ENCODE measurements around the gene CD209. TPM values are rescaled to one million over a fixed set of nuclear protein-coding genes. Genes with fewer than 3 reads are reported as not detected.
"Not testable (repeated sequence)": the region's sequence is repeated elsewhere in the genome, so short reads cannot be mapped to it uniquely, and the experiment has no call there.

CD209 gene
- polyA plus RNA-seq, 1 donor from 2014 or later = not detected

GRCh38 chr19:7793493-7793892, 46.2 kb upstream of the CD209 start:
- Histone ChIP-seq H3F3A (ENCODE audit: insufficient read depth, low read length, poor library complexity, severe bottlenecking) (no peaks in the 10 kb centered on the region), H3K36me3 (ENCODE audit: insufficient read depth, low read length) (no peaks in the 10 kb centered on the region), H3K9me3 (ENCODE audit: low read length) (no peaks in the 10 kb centered on the region), H3K27ac (ENCODE audit: low read length) (no peak overlapping the region), H4K20me1 (ENCODE audit: insufficient read depth) (no peaks in the 10 kb centered on the region), H3K9me2 (ENCODE audit: insufficient read depth, low read length) (no peaks in the 10 kb centered on the region), H3K79me2 (replicated peaks; ENCODE audit: insufficient read depth, low read length) (no peaks in the 10 kb centered on the region), H2AFZ (ENCODE audit: low read depth, low read length) (no peak overlapping the region), H3K9ac (ENCODE audit: low read length) (no peak overlapping the region), H3K4me3 (ENCODE audit: low read length) (no peak overlapping the region), H3K4me2 (ENCODE audit: low read length) (no peak overlapping the region), H3K27me3 (ENCODE audit: insufficient read depth, low read depth, low read length) (peaks cover 24% of the 10 kb centered on the region)
- TF ChIP-seq SMC3 (conservative IDR thresholded peaks at IDR 0.05; ENCODE audit: poor library complexity) (no peak), CTCF (IDR thresholded peaks at IDR 0.05; ENCODE audit: poor library complexity, severe bottlenecking) (no peak), REST (IDR thresholded peaks at IDR 0.05; ENCODE audit: borderline replicate concordance) (no peak), EZH2 (IDR thresholded peaks at IDR 0.05; ENCODE audit: borderline replicate concordance, insufficient read depth, low read length, poor library complexity, severe bottlenecking) (no peak), TAF1 (IDR thresholded peaks at IDR 0.05; ENCODE audit: low read depth) (no peak), RAD21 (conservative IDR thresholded peaks at IDR 0.05) (no peak), POLR2AphosphoS5 (IDR thresholded peaks at IDR 0.05) (no peak), MXI1 (conservative IDR thresholded peaks at IDR 0.05; ENCODE audit: poor library complexity, severe bottlenecking) (no peak), EP300 (conservative IDR thresholded peaks at IDR 0.05; ENCODE audit: poor library complexity, severe bottlenecking) (no peak)

- H3K4me2 ChIP-seq (ENCODE audit: low read length); H2AFZ ChIP-seq (ENCODE audit: low read depth, low read length); H3K27ac ChIP-seq (ENCODE audit: low read length); H3K36me3 ChIP-seq (ENCODE audit: insufficient read depth, low read length); H3K9me3 ChIP-seq (ENCODE audit: low read length); H4K20me1 ChIP-seq (ENCODE audit: insufficient read depth); H3K79me2 ChIP-seq (replicated peaks; ENCODE audit: insufficient read depth, low read length); H3K9me2 ChIP-seq (ENCODE audit: insufficient read depth, low read length); H3K9ac ChIP-seq (ENCODE audit: low read length); H3F3A ChIP-seq (ENCODE audit: insufficient read depth, low read length, poor library complexity, severe bottlenecking); H3K4me3 ChIP-seq (ENCODE audit: low read length): not testable (repeated sequence)
- peaks cover 32% of the 10 kb centered on the region for H3K27me3 ChIP-seq (ENCODE audit: insufficient read depth, low read depth, low read length)
Observed at GRCh38 chr19:7792701-7793100, 45.4 kb upstream of the CD209 start.

- TF ChIP-seq POLR2AphosphoS5 (IDR thresholded peaks at IDR 0.05) (no peak), SMC3 (conservative IDR thresholded peaks at IDR 0.05; ENCODE audit: poor library complexity) (no peak), RAD21 (conservative IDR thresholded peaks at IDR 0.05) (no peak), CTCF (IDR thresholded peaks at IDR 0.05; ENCODE audit: poor library complexity, severe bottlenecking) (no peak), MXI1 (conservative IDR thresholded peaks at IDR 0.05; ENCODE audit: poor library complexity, severe bottlenecking) (no peak), EP300 (conservative IDR thresholded peaks at IDR 0.05; ENCODE audit: poor library complexity, severe bottlenecking) (no peak), REST (IDR thresholded peaks at IDR 0.05; ENCODE audit: borderline replicate concordance) (no peak), EZH2 (IDR thresholded peaks at IDR 0.05; ENCODE audit: borderline replicate concordance, insufficient read depth, low read length, poor library complexity, severe bottlenecking) (no peak), TAF1 (IDR thresholded peaks at IDR 0.05; ENCODE audit: low read depth) (no peak)
- no peak overlapping the region for H3K27ac ChIP-seq (ENCODE audit: low read length)
- no peaks in the 10 kb centered on the region for H3K9me2 ChIP-seq (ENCODE audit: insufficient read depth, low read length)
- H3K79me2 ChIP-seq (replicated peaks; ENCODE audit: insufficient read depth, low read length) = no peaks in the 10 kb centered on the region
- no peak overlapping the region for H3K9ac ChIP-seq (ENCODE audit: low read length)
- no peak overlapping the region for H3K4me2 ChIP-seq (ENCODE audit: low read length)
- H4K20me1 ChIP-seq (ENCODE audit: insufficient read depth) = no peaks in the 10 kb centered on the region
- no peaks in the 10 kb centered on the region for H3F3A ChIP-seq (ENCODE audit: insufficient read depth, low read length, poor library complexity, severe bottlenecking)
- H3K36me3 ChIP-seq (ENCODE audit: insufficient read depth, low read length) = no peaks in the 10 kb centered on the region
- H3K9me3 ChIP-seq (ENCODE audit: low read length) = no peaks in the 10 kb centered on the region
- no peak overlapping the region for H2AFZ ChIP-seq (ENCODE audit: low read depth, low read length)
- peaks cover 36% of the 10 kb centered on the region for H3K27me3 ChIP-seq (ENCODE audit: insufficient read depth, low read depth, low read length)
- no peak overlapping the region for H3K4me3 ChIP-seq (ENCODE audit: low read length)
Observed at GRCh38 chr19:7792281-7792680, 44.9 kb upstream of the CD209 start.
